ENCODE results near the gene AGBL1. TPM values are rescaled to one million over a fixed set of nuclear protein-coding genes. Genes with fewer than 3 reads are reported as not detected.
"Not testable (repeated sequence)": the region's sequence is repeated elsewhere in the genome, so short reads cannot be mapped to it uniquely, and the experiment has no call there.

AGBL1 gene
- total RNA-seq, 1 donor from 2014 or later, result 0.14 TPM

DNA sequence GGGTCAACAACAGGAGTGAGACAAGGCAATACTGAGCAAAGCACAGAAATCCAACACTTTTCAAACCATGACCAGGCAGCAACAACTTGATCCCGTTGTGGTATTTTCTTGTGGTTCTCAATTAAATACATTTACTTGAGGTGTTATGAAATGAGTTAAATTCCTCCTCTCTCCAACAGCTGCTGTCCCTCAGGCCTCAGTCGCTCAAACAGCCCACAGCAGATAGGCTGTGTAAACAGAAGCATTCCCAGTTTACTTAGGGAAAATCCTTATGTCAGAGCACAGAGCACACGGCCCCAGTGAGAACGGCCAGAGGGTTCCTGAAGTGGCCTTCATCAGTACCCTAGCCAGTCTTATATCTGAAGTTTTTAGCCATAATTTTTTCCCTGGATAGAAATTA is 359.9 kb downstream of the AGBL1 start:
- no peak overlapping the region for H3K27ac Mint-ChIP-seq
- DNase-seq (ENCODE audit: low spot score), result no peak
- H3K4me3 Mint-ChIP-seq (ENCODE audit: low read depth), result no peak overlapping the region
- intact Hi-C loops (cut with micrococcal nuclease), result no loop called here
- no peaks in the 10 kb centered on the region for H3K27me3 Mint-ChIP-seq (ENCODE audit: low read depth)
- no peaks in the 10 kb centered on the region for H3K36me3 Mint-ChIP-seq (ENCODE audit: low read depth)
- no peaks in the 10 kb centered on the region for H3K4me1 Mint-ChIP-seq (ENCODE audit: low read depth)
- H3K9me3 Mint-ChIP-seq, result no peaks in the 10 kb centered on the region

- no peak for DNase-seq (ENCODE audit: low spot score)
- Mint-ChIP-seq H3K4me1 (ENCODE audit: low read depth) (no peaks in the 10 kb centered on the region), H3K9me3 (no peaks in the 10 kb centered on the region), H3K4me3 (ENCODE audit: low read depth) (no peak overlapping the region), H3K36me3 (ENCODE audit: low read depth) (no peaks in the 10 kb centered on the region), H3K27me3 (ENCODE audit: low read depth) (no peaks in the 10 kb centered on the region), H3K27ac (no peak overlapping the region)
- intact Hi-C loops (cut with micrococcal nuclease), result no loop called here
These were observed 364.9 kb downstream of the AGBL1 start for GRCh38 chr15:86444527-86444926.

- Mint-ChIP-seq H3K4me1 (ENCODE audit: low read depth) (no peaks in the 10 kb centered on the region), H3K27me3 (ENCODE audit: low read depth) (no peaks in the 10 kb centered on the region)
These were observed 366.0 kb downstream of the AGBL1 start for GRCh38 chr15:86445579-86446252.

GRCh38 chr15:86446253-86446640 is 366.6 kb downstream of the AGBL1 start:
- intact Hi-C loops (cut with micrococcal nuclease), result no loop called here
- DNase-seq (ENCODE audit: low spot score), result no peak
- H3K4me3 Mint-ChIP-seq (ENCODE audit: low read depth), result no peak overlapping the region
- H3K9me3 Mint-ChIP-seq, result no peaks in the 10 kb centered on the region
- H3K27ac Mint-ChIP-seq, result no peak overlapping the region
- no peaks in the 10 kb centered on the region for H3K27me3 Mint-ChIP-seq (ENCODE audit: low read depth)
- no peaks in the 10 kb centered on the region for H3K36me3 Mint-ChIP-seq (ENCODE audit: low read depth)
- H3K4me1 Mint-ChIP-seq (ENCODE audit: low read depth), result no peaks in the 10 kb centered on the region

More at GRCh38 chr15:86445579-86446252, 366.0 kb downstream of the AGBL1 start:
- no peak for DNase-seq (ENCODE audit: low spot score)
- Mint-ChIP-seq H3K27ac (no peak overlapping the region), H3K4me3 (ENCODE audit: low read depth) (no peak overlapping the region), H3K36me3 (ENCODE audit: low read depth) (no peaks in the 10 kb centered on the region), H3K9me3 (no peaks in the 10 kb centered on the region)
- intact Hi-C loops (cut with micrococcal nuclease), result no loop called here

GRCh38 chr15:86465470-86466039 is 385.9 kb downstream of the AGBL1 start:
- H3K4me3 Mint-ChIP-seq (ENCODE audit: low read depth); H3K4me1 Mint-ChIP-seq (ENCODE audit: low read depth); intact Hi-C loops (cut with micrococcal nuclease); H3K36me3 Mint-ChIP-seq (ENCODE audit: low read depth); H3K27me3 Mint-ChIP-seq (ENCODE audit: low read depth); DNase-seq (ENCODE audit: low spot score); H3K27ac Mint-ChIP-seq: not testable (repeated sequence)
- H3K9me3 Mint-ChIP-seq, result peaks cover 19% of the 10 kb centered on the region

GRCh38 chr15:86481720-86482119 is 402.0 kb downstream of the AGBL1 start:
- H3K9me3 Mint-ChIP-seq, result no peaks in the 10 kb centered on the region
- no peak overlapping the region for H3K4me3 Mint-ChIP-seq (ENCODE audit: low read depth)
- no peaks in the 10 kb centered on the region for H3K4me1 Mint-ChIP-seq (ENCODE audit: low read depth)
- H3K27ac Mint-ChIP-seq, result no peak overlapping the region
- no peaks in the 10 kb centered on the region for H3K36me3 Mint-ChIP-seq (ENCODE audit: low read depth)
- intact Hi-C loops (cut with micrococcal nuclease), result no loop called here
- no peaks in the 10 kb centered on the region for H3K27me3 Mint-ChIP-seq (ENCODE audit: low read depth)
- DNase-seq (ENCODE audit: low spot score), result no peak

DNA sequence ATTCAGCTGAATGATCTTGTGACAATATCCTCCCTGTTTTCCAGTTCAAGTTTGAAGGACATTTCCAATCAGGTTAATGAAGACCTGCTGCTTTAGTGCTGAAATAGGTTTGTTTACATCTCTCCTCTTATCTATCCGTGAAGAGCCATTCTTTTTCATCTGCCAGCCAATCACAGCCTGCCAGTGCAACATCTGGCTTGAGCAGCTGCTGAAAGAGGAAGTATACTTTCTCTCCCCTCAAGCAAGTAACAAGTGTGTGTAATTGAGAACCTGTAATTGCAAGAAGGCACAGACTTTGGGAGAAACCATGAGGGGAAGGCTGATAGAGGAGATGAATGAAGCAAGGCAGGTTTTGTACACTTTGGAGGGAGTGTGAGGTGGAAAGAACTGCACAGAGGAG is 404.3 kb downstream of the AGBL1 start:
- Mint-ChIP-seq H3K36me3 (ENCODE audit: low read depth) (no peaks in the 10 kb centered on the region), H3K27me3 (ENCODE audit: low read depth) (no peaks in the 10 kb centered on the region), H3K4me3 (ENCODE audit: low read depth) (no peak overlapping the region), H3K9me3 (no peaks in the 10 kb centered on the region), H3K27ac (no peak overlapping the region), H3K4me1 (ENCODE audit: low read depth) (no peaks in the 10 kb centered on the region)
- intact Hi-C loops (cut with micrococcal nuclease), result no loop called here
- no peak for DNase-seq (ENCODE audit: low spot score)

- H3K9me3 Mint-ChIP-seq, result no peaks in the 10 kb centered on the region
- no peak overlapping the region for H3K4me3 Mint-ChIP-seq (ENCODE audit: low read depth)
- H3K27me3 Mint-ChIP-seq (ENCODE audit: low read depth), result no peaks in the 10 kb centered on the region
- H3K27ac Mint-ChIP-seq, result no peak overlapping the region
- H3K4me1 Mint-ChIP-seq (ENCODE audit: low read depth), result no peaks in the 10 kb centered on the region
- H3K36me3 Mint-ChIP-seq (ENCODE audit: low read depth), result no peaks in the 10 kb centered on the region
- no peak for DNase-seq (ENCODE audit: low spot score)
- intact Hi-C loops (cut with micrococcal nuclease), result no loop called here
These were observed 408.4 kb downstream of the AGBL1 start for GRCh38 chr15:86488046-86488445.

DNA sequence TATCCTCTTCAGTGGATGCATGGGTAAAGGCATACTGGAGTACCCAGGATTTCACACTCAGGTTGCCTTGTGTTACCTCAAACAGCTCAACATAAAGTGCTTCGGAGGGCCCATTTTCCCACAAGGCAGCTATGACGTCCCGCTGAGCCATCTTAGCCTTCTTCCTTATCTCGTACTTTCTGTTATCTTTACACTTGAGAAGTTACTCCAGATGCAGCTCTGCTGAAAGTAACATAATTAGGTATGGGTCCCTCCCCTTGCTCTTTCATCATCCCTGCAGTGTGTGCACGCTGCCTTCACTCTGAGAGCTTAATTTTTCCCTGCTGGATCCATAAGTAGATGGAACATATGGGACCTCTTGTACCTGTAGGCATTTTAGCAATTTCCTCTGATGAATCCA is 410.3 kb downstream of the AGBL1 start:
- Mint-ChIP-seq H3K4me1 (ENCODE audit: low read depth) (no peaks in the 10 kb centered on the region), H3K27me3 (ENCODE audit: low read depth) (no peaks in the 10 kb centered on the region), H3K27ac (no peak overlapping the region), H3K36me3 (ENCODE audit: low read depth) (no peaks in the 10 kb centered on the region), H3K9me3 (no peaks in the 10 kb centered on the region), H3K4me3 (ENCODE audit: low read depth) (no peak overlapping the region)
- DNase-seq (ENCODE audit: low spot score), result no peak
- intact Hi-C loops (cut with micrococcal nuclease), result no loop called here

DNA sequence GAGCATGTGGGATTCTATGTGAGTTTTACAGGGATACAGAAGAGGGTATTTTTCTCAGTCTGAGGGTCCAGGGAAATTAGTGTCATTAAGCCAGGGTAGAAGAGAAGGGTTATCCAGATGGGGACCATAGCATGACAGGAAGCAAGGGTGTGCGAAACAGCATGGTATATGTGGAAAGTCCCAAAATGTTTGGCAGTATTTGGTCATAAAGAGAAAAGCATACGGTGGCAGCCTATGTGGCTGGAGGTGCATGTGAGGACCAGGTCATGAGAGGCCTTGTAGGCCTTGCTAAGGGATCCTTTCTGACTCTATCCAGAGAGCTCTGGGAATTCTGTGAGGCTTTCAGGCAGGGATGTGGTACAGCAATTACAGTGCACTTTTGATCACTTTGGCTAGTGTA is 411.4 kb downstream of the AGBL1 start:
- Mint-ChIP-seq H3K27me3 (ENCODE audit: low read depth) (no peaks in the 10 kb centered on the region), H3K4me3 (ENCODE audit: low read depth) (no peak overlapping the region), H3K4me1 (ENCODE audit: low read depth) (no peaks in the 10 kb centered on the region), H3K27ac (no peak overlapping the region), H3K9me3 (no peaks in the 10 kb centered on the region), H3K36me3 (ENCODE audit: low read depth) (no peaks in the 10 kb centered on the region)
- no peak for DNase-seq (ENCODE audit: low spot score)
- intact Hi-C loops (cut with micrococcal nuclease), result no loop called here

DNA sequence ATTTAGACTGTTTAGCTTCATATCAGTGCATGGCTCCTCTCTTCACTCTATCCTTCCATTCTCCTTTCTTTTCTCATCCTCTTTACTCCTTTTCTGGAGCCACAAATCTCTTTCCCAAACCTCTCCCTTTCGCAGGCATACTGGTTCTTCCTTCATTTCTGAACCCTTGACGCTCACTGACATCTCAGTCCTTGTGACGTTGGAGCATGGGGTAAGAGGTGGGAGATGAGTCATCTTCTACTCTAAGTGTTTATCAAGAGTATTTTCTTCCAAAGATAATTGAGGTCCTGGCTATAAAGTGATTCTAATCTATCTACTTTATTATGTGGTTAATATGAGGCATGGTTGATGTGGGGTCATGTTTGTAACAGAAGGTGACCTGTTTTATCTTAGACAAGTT is 414.2 kb downstream of the AGBL1 start:
- Mint-ChIP-seq H3K4me1 (ENCODE audit: low read depth) (no peaks in the 10 kb centered on the region), H3K27ac (no peak overlapping the region), H3K4me3 (ENCODE audit: low read depth) (no peak overlapping the region), H3K9me3 (no peaks in the 10 kb centered on the region), H3K36me3 (ENCODE audit: low read depth) (no peaks in the 10 kb centered on the region), H3K27me3 (ENCODE audit: low read depth) (no peaks in the 10 kb centered on the region)
- no peak for DNase-seq (ENCODE audit: low spot score)
- intact Hi-C loops (cut with micrococcal nuclease), result no loop called here

DNA sequence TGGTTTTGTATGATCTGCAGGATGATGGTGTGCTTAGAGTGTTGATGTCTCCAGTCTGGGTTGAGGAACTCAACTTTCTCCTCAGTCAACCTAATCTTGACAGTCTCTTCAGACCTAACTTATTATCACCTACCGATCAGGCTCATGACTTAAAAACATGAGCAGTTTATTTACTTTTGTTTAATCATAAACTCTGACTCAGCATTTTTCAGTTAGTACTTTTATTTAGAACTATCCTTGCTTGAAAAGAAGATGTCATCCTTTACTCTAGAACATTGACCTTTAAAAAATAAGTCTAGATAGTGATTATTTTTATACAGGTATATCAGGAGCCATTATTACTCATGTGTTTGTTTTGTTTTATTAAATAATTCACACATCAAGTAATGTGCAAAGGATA is 414.8 kb downstream of the AGBL1 start:
- no peaks in the 10 kb centered on the region for H3K4me1 Mint-ChIP-seq (ENCODE audit: low read depth)
- no peak for DNase-seq (ENCODE audit: low spot score)
- H3K27me3 Mint-ChIP-seq (ENCODE audit: low read depth), result no peaks in the 10 kb centered on the region
- no peaks in the 10 kb centered on the region for H3K9me3 Mint-ChIP-seq
- no peak overlapping the region for H3K27ac Mint-ChIP-seq
- H3K36me3 Mint-ChIP-seq (ENCODE audit: low read depth), result no peaks in the 10 kb centered on the region
- intact Hi-C loops (cut with micrococcal nuclease), result no loop called here
- no peak overlapping the region for H3K4me3 Mint-ChIP-seq (ENCODE audit: low read depth)

DNA sequence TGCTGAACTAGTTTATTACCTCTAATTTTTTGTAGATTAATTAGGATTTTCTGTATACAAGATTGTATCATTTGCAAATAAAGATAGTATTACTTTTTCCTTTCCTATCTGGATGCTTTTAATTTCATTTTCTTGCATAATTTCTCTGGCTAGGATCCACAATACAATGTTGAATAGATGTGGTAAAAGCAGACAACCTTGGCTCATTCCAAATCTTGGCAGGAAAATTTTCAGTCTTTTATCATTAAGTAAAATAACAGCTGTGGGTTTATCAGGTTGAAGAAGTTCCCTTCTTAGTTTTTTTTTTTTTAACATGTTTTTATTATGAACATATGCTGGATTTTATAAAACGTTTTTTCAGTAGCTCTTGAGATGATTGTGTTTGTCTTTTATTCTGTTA is 422.6 kb downstream of the AGBL1 start:
- H3K27me3 Mint-ChIP-seq (ENCODE audit: low read depth), result peaks cover 2% of the 10 kb centered on the region
- no peak for DNase-seq (ENCODE audit: low spot score)
- no peaks in the 10 kb centered on the region for H3K4me1 Mint-ChIP-seq (ENCODE audit: low read depth)
- H3K27ac Mint-ChIP-seq, result no peak overlapping the region
- no peak overlapping the region for H3K4me3 Mint-ChIP-seq (ENCODE audit: low read depth)
- no peaks in the 10 kb centered on the region for H3K9me3 Mint-ChIP-seq
- intact Hi-C loops (cut with micrococcal nuclease), result no loop called here
- H3K36me3 Mint-ChIP-seq (ENCODE audit: low read depth), result no peaks in the 10 kb centered on the region

- DNase-seq (ENCODE audit: low spot score), result no peak
- Mint-ChIP-seq H3K27me3 (ENCODE audit: low read depth) (peaks cover 2% of the 10 kb centered on the region), H3K27ac (no peak overlapping the region), H3K4me1 (ENCODE audit: low read depth) (no peaks in the 10 kb centered on the region), H3K36me3 (ENCODE audit: low read depth) (no peaks in the 10 kb centered on the region), H3K4me3 (ENCODE audit: low read depth) (no peak overlapping the region), H3K9me3 (no peaks in the 10 kb centered on the region)
- intact Hi-C loops (cut with micrococcal nuclease), result no loop called here
These were observed 426.3 kb downstream of the AGBL1 start for GRCh38 chr15:86505951-86506350.
